HCT116 (cell line): Measurements from ENCODE around the gene HCRTR1. TPM values are rescaled to one million over a fixed set of nuclear protein-coding genes. Genes with fewer than 3 reads are reported as not detected.

ENCODE experiments used
- ATAC-seq: fragments of 200-7000 bp; cut with Tn5 transposase; 2 replicates; pipeline ENCODE4 v1.9.1; 2020; ENCODE audit warnings: mild to moderate bottlenecking, moderate library complexity
- BruUV-seq: library from RNA; stranded (reverse); fragments of 400-500 nt; replicated peaks from 2 replicates; lab custom pipeline; 2021; lab: Mats Ljungman, UMichigan
- CTCF ChIA-PET: fragments of 300-600 bp; sonication (Branson Sonifier 250); formaldehyde crosslinking; loops from one replicate; lab custom pipeline; 2021; ENCODE audit warnings: antibody characterized with exemption; lab: Charles Lee
- POLR2A ChIA-PET: fragments of 300-600, 350-600 bp; sonication (Branson Sonifier 250); formaldehyde crosslinking; loops from one replicate; lab custom pipeline; 2021; ENCODE audit warnings: antibody characterized with exemption; lab: Charles Lee
- RAD21 ChIA-PET, 2 experiments: fragments of 300-600 bp; sonication (Branson Sonifier 250); formaldehyde crosslinking; loops; one replicate each; lab custom pipeline; 2023; ENCODE audit warnings: low total read pairs in 2 of 2; ENCODE audit not compliant: uncharacterized antibody in 2 of 2, unreplicated experiment in 2 of 2, low non-redundant PET in 1 of 2; lab: Charles Lee
- DNase-seq: peaks from one replicate; pipeline ENCODE4 v3.0.0-alpha.2; 2010; ENCODE audit warnings: low read depth, low spot score
- H2AFZ ChIP-seq: fragments of 200-600 bp; shearing (Covaris generic), sonication (generic); 2 replicates; pipeline ENCODE4 v1.6.1; 2017; ENCODE audit warnings: low read depth, mixed run types, mixed read lengths, antibody characterized with exemption, low read length; ENCODE audit not compliant: poor library complexity, severe bottlenecking
- H3K27ac ChIP-seq: 2 replicates; pipeline ENCODE4 v1.5.1; 2012; ENCODE audit warnings: low read depth, low read length
- H3K27me3 ChIP-seq: fragments of 200-600 bp; sonication (generic); 2 replicates; pipeline ENCODE4 v1.6.1; 2016; ENCODE audit warnings: mixed run types, low read length, mixed read lengths; ENCODE audit not compliant: insufficient read depth
- H3K36me3 ChIP-seq, 2 experiments: fragments of 200-500 bp in 1 of 2; fragments of 200-600 bp in 1 of 2; sonication (Bioruptor generic) in 1 of 2; sonication (generic) in 1 of 2; 2 replicates each; pipeline versions ENCODE4 v1.5.1 to v1.6.1; 2014 to 2016; ENCODE audit warnings: low read length in 2 of 2, inconsistent platforms in 1 of 2, mixed read lengths in 1 of 2, mixed run types in 1 of 2; ENCODE audit not compliant: insufficient read depth in 2 of 2, control insufficient read depth in 1 of 2
- H3K4me1 ChIP-seq, 2 experiments: fragments of 200-600 bp in 1 of 2; sonication (generic) in 1 of 2; 2 replicates each; pipeline versions ENCODE4 v1.5.1 to v1.6.1; 2012 to 2017; ENCODE audit warnings: low read length in 2 of 2, inconsistent platforms in 1 of 2, mild to moderate bottlenecking in 1 of 2, mixed read lengths in 1 of 2, mixed run types in 1 of 2, moderate library complexity in 1 of 2; ENCODE audit not compliant: insufficient read depth in 2 of 2, control insufficient read depth in 1 of 2
- H3K4me2 ChIP-seq: fragments of 200-600 bp; sonication (generic); 2 replicates; pipeline ENCODE4 v1.6.1; 2017; ENCODE audit warnings: mixed run types, low read length, mixed read lengths
- H3K4me3 ChIP-seq, 2 experiments: fragments of 200-600 bp in 1 of 2; sonication (generic) in 1 of 2; replicated peaks in 1 of 2; 2 replicates each; pipeline ENCODE4 v1.5.1; 2011 to 2016; ENCODE audit warnings: low read length in 2 of 2, control low read depth in 1 of 2, low read depth in 1 of 2, mild to moderate bottlenecking in 1 of 2, mixed read lengths in 1 of 2, mixed run types in 1 of 2
- H3K79me2 ChIP-seq: fragments of 200-600 bp; sonication (generic); 2 replicates; pipeline ENCODE4 v1.6.1; 2017; ENCODE audit warnings: mild to moderate bottlenecking, mixed run types, low read length, moderate library complexity, mixed read lengths; ENCODE audit not compliant: insufficient read depth
- H3K9ac ChIP-seq: fragments of 200-600 bp; sonication (generic); 2 replicates; pipeline ENCODE4 v1.6.1; 2016; ENCODE audit warnings: low read length, mixed read lengths
- H3K9me2 ChIP-seq: fragments of 200-600 bp; sonication (generic), shearing (Covaris generic); 2 replicates; pipeline ENCODE4 v1.6.1; 2017; ENCODE audit warnings: mixed run types, mild to moderate bottlenecking, moderate library complexity; ENCODE audit not compliant: insufficient read depth
- H3K9me3 ChIP-seq, 2 experiments: fragments of 200-500 bp in 1 of 2; fragments of 200-600 bp in 1 of 2; sonication (Bioruptor generic) in 1 of 2; sonication (generic) in 1 of 2; 2 replicates each; pipeline ENCODE4 v1.6.1; 2014 to 2017; ENCODE audit warnings: low read length in 2 of 2, mixed read lengths in 2 of 2, inconsistent platforms in 1 of 2, low read depth in 1 of 2, mild to moderate bottlenecking in 1 of 2, mixed run types in 1 of 2, moderate library complexity in 1 of 2; ENCODE audit not compliant: control insufficient read depth in 1 of 2, insufficient read depth in 1 of 2
- H4K20me1 ChIP-seq: fragments of 200-600 bp; sonication (generic), shearing (Covaris generic); 2 replicates; pipeline ENCODE4 v1.6.1; 2017; ENCODE audit warnings: mixed run types, mild to moderate bottlenecking, moderate library complexity; ENCODE audit not compliant: insufficient read depth
- ATF3 ChIP-seq: IDR thresholded peaks from 2 replicates; pipeline ENCODE4 v1.6.1; 2012
- CBX3 ChIP-seq: IDR thresholded peaks from 2 replicates; pipeline ENCODE4 v1.6.1; 2012; ENCODE audit warnings: low read depth
- CTCF ChIP-seq, 3 experiments: fragments of 200-600 bp in 1 of 3; sonication (generic) in 1 of 3; IDR thresholded peaks in 2 of 3; conservative IDR thresholded peaks in 1 of 3; 2 replicates each; pipeline ENCODE4 v1.5.1; 2012 to 2017; ENCODE audit warnings: low read depth in 2 of 3, low read length in 2 of 3, antibody characterized with exemption in 1 of 3, borderline replicate concordance in 1 of 3, control low read depth in 1 of 3, mild to moderate bottlenecking in 1 of 3, mixed read lengths in 1 of 3, mixed run types in 1 of 3, moderate library complexity in 1 of 3; ENCODE audit not compliant: insufficient read depth in 1 of 3
- EGR1 ChIP-seq: IDR thresholded peaks from 2 replicates; pipeline ENCODE4 v1.6.1; 2012; ENCODE audit warnings: low read depth
- ELF1 ChIP-seq: IDR thresholded peaks from 2 replicates; pipeline ENCODE4 v1.6.1; 2012; ENCODE audit warnings: low read depth, borderline replicate concordance
- EZH2 ChIP-seq: fragments of 200-600 bp; sonication (generic); IDR thresholded peaks from 2 replicates; pipeline ENCODE4 v1.6.1; 2017; ENCODE audit warnings: antibody characterized with exemption, mixed run types
- EZH2phosphoT487 ChIP-seq: fragments of 200-600 bp; IDR thresholded peaks from 2 replicates; pipeline ENCODE4 v1.6.1; 2018; ENCODE audit warnings: antibody characterized with exemption, borderline replicate concordance
- FOSL1 ChIP-seq: IDR thresholded peaks from 2 replicates; pipeline ENCODE4 v1.6.1; 2012; ENCODE audit warnings: low read depth
- JUND ChIP-seq: IDR thresholded peaks from 2 replicates; pipeline ENCODE4 v1.6.1; 2012
- POLR2A ChIP-seq: IDR thresholded peaks from 2 replicates; pipeline ENCODE4 v1.7.0; 2011; ENCODE audit warnings: borderline replicate concordance; ENCODE audit not compliant: insufficient read depth, insufficient read length; ENCODE audit errors: extremely low read depth
- POLR2AphosphoS5 ChIP-seq: IDR thresholded peaks from 2 replicates; pipeline ENCODE4 v1.6.1; 2011; ENCODE audit warnings: mild to moderate bottlenecking, low read depth, low read length, moderate library complexity
- SIN3A ChIP-seq: IDR thresholded peaks from 2 replicates; pipeline ENCODE4 v1.6.1; 2012; ENCODE audit warnings: low read depth
- SP1 ChIP-seq: IDR thresholded peaks from 2 replicates; pipeline ENCODE4 v1.6.1; 2012; ENCODE audit warnings: low read depth
- SRF ChIP-seq: IDR thresholded peaks from 2 replicates; pipeline ENCODE4 v1.6.1; 2012; ENCODE audit warnings: low read depth
- TCF7L2 ChIP-seq: IDR thresholded peaks from 2 replicates; pipeline ENCODE4 v1.7.0; 2011; ENCODE audit warnings: borderline replicate concordance, inconsistent platforms; ENCODE audit not compliant: insufficient read depth, insufficient read length; ENCODE audit errors: extremely low read depth
- ZBTB33 ChIP-seq: IDR thresholded peaks from 2 replicates; pipeline ENCODE4 v1.6.1; 2011; ENCODE audit warnings: mild to moderate bottlenecking, low read length, moderate library complexity; ENCODE audit not compliant: insufficient replicate concordance; ENCODE audit errors: extremely low read depth
- ZFX ChIP-seq: fragments of 450-650 bp; IDR thresholded peaks from 2 replicates; pipeline ENCODE4 v1.6.1; 2017
- ZNF274 ChIP-seq: fragments of 200-500 bp; sonication (Bioruptor generic); IDR thresholded peaks from 2 replicates; pipeline ENCODE4 v1.6.1; 2014; ENCODE audit warnings: mild to moderate bottlenecking, low read depth, low read length, inconsistent platforms
- intact Hi-C: fragments of 100-400 bp; cut with micrococcal nuclease; formaldehyde crosslinking; loops from 2 replicates; pipeline ENCODE4 v1.10.0; 2022
- total RNA-seq: library from RNA; stranded (reverse); gene quantifications from one replicate; pipeline ENCODE4 v1.2.1, GENCODE V29; 2021; ENCODE audit not compliant: unreplicated experiment

HCRTR1 gene
- total RNA-seq, 1 experiment from 2014 or later, result not detected

- Histone ChIP-seq H3K36me3 (no peaks in the 10 kb centered on the region), H3K79me2 (no peaks in the 10 kb centered on the region), H3K9ac (peak overlapping the region; percentile 28; the same call in 1 of the 2 replicates), H3K9me2 (no peaks in the 10 kb centered on the region), H4K20me1 (no peaks in the 10 kb centered on the region), H3K4me2 (peak overlapping the region; percentile 89), H3K27me3 (no peaks in the 10 kb centered on the region), H3K4me3 (peak overlapping the region; percentile 30 to 47), H3K9me3 (no peaks in the 10 kb centered on the region), H3K27ac (peak overlapping the region; percentile 46), H2AFZ (peak overlapping the region; percentile 98), H3K4me1 (peaks cover 23 to 29% of the 10 kb centered on the region in 2 experiments)
- intact Hi-C loops, result loop anchor here (10.0 kb wide), 1 partner anchor 295 kb away; no protein-coding TSS in a partner anchor
- DNase-seq (peak; percentile 12), ATAC-seq (peak; percentile 78)
- TF ChIP-seq SIN3A (no peak), ZFX (no peak), EZH2 (no peak), JUND (no peak), FOSL1 (no peak), POLR2A (no peak), SRF (no peak), POLR2AphosphoS5 (peak; percentile 39), CTCF (IDR thresholded peaks at IDR 0.05 in 2 of 3, conservative IDR thresholded peaks at IDR 0.05 in 1 of 3; ENCODE audit: borderline replicate concordance in 1 of 3, insufficient read depth in 1 of 3, low read depth in 2 of 3, low read length in 2 of 3) (peak in 2 of 3 experiments; percentile 35 to 39; a peak in 1 of 6 replicates), TCF7L2 (no peak), ZNF274 (no peak), SP1 (no peak), ATF3 (no peak), ZBTB33 (no peak), CBX3 (no peak), ELF1 (no peak), EGR1 (no peak), EZH2phosphoT487 (no peak)
- ChIA-PET CTCF (interaction anchor here (1.0 to 1.5 kb wide), 7 partner anchors 35 to 393 kb away, joined by 3 to 13 read pairs (median 5); no protein-coding TSS in a partner anchor), RAD21 (interaction anchor here in 1 of 2 experiments (0.8 to 1.3 kb wide), 2 partner anchors 76 to 119 kb away, joined by 3 to 10 read pairs; no protein-coding TSS in a partner anchor), POLR2A (interaction anchor here (1.0 to 1.3 kb wide), 2 partner anchors 9 to 84 kb away, joined by 3 to 4 read pairs; no protein-coding TSS in a partner anchor)
- no TSS peak for BruUV-seq
These were observed 52.5 kb downstream of the HCRTR1 start for GRCh38 chr1:31669786-31670592.
